Stimulated activated CD4-positive, alpha-beta T cell treated with anti-CD3 and anti-CD28 coated beads, TNF-alpha, amount 100 ng/mL, for 24 hours (primary cell): ENCODE data around the gene PSMB5.
A peak's percentile ranks its signal among the peaks of the same experiment; 100 is the strongest.

Source experiments
- DNase-seq, 3 experiments: peaks; one replicate each; pipeline ENCODE4 v3.0.0-alpha.2; 2020; ENCODE audit warnings: low read depth in 3 of 3

The PSMB5 gene

GRCh38 chr14:23043754-23044153 lies 9.1 kb upstream of the PSMB5 start:
- no peak for DNase-seq

- DNase-seq = no peak
Measured at GRCh38 chr14:23043145-23043544, 8.4 kb upstream of the PSMB5 start.

GRCh38 chr14:23042162-23042965 lies 7.7 kb upstream of the PSMB5 start, which contains the start of gene PSMB11:
Gene PSMB11 (plus strand): TSS chr14:23042212. CDS start chr14:23042226, 14 bp downstream.
- DNase-seq = no peak

GRCh38 chr14:23041729-23042128 lies 7.0 kb upstream of the PSMB5 start:
- DNase-seq = no peak

GRCh38 chr14:23040100-23040499 lies 5.4 kb upstream of the PSMB5 start:
- DNase-seq = no peak

GRCh38 chr14:23035303-23036144 lies 824 bp upstream of the PSMB5 start:
- DNase-seq = no peak

GRCh38 chr14:23033801-23034497 lies 751 bp downstream of the PSMB5 start:
- DNase-seq = peak in 1 of 3 experiments; percentile 20

- no peak for DNase-seq
Measured at GRCh38 chr14:23033251-23033727, 1.4 kb downstream of the PSMB5 start.

- DNase-seq = no peak
Measured at GRCh38 chr14:23030936-23031335, 3.8 kb downstream of the PSMB5 start.

- no peak for DNase-seq
Measured at GRCh38 chr14:23028799-23029198, 5.9 kb downstream of the PSMB5 start.

GRCh38 chr14:23025151-23025814 lies 9.4 kb downstream of the PSMB5 start:
- no peak for DNase-seq

- DNase-seq = no peak
Measured at GRCh38 chr14:23024612-23025075, 10.1 kb downstream of the PSMB5 start.

GRCh38 chr14:23023795-23024152 lies 10.9 kb downstream of the PSMB5 start:
- DNase-seq = no peak

GRCh38 chr14:23023022-23023794 lies 11.5 kb downstream of the PSMB5 start:
- DNase-seq = no peak

GRCh38 chr14:23021889-23022442 lies 12.7 kb downstream of the PSMB5 start:
- no peak for DNase-seq

GRCh38 chr14:23021434-23021833 lies 13.3 kb downstream of the PSMB5 start:
- no peak for DNase-seq

- no peak for DNase-seq
Measured at GRCh38 chr14:23020143-23021128, 14.3 kb downstream of the PSMB5 start.

GRCh38 chr14:23018107-23018506 lies 16.6 kb downstream of the PSMB5 start:
- no peak for DNase-seq

GRCh38 chr14:23017091-23017490 lies 17.6 kb downstream of the PSMB5 start:
- no peak for DNase-seq
